Cardiac septum (tissue), 1 donor: ENCODE results near the gene CARHSP1. TPM values are rescaled to one million over a fixed set of nuclear protein-coding genes. Genes with fewer than 3 reads are reported as not detected.
"Not testable (repeated sequence)": the region's sequence is repeated elsewhere in the genome, so short reads cannot be mapped to it uniquely, and the experiment has no call there.

Experiments
- DNase-seq: peaks from one replicate; pipeline ENCODE4 v3.0.0-alpha.2; 2020; ENCODE audit warnings: low spot score
- intact Hi-C: fragments of 100-400 bp; cut with DNase I; formaldehyde crosslinking; loops from one replicate; pipeline ENCODE4 v1.14.0; 2022
- total RNA-seq: library from RNA; stranded (reverse); fragmentation: NEBNext Ultra II Directional; extraction: Animal tissue kit (Norgen Biotek cat#: 25700); gene quantifications from one replicate; pipeline ENCODE4 v1.2.1, GENCODE V29; 2021
- donor health status: DM: no; HTN: no; CAD: no.

CARHSP1 gene
- total RNA-seq, 1 donor from 2014 or later: 21.6 TPM

DNA sequence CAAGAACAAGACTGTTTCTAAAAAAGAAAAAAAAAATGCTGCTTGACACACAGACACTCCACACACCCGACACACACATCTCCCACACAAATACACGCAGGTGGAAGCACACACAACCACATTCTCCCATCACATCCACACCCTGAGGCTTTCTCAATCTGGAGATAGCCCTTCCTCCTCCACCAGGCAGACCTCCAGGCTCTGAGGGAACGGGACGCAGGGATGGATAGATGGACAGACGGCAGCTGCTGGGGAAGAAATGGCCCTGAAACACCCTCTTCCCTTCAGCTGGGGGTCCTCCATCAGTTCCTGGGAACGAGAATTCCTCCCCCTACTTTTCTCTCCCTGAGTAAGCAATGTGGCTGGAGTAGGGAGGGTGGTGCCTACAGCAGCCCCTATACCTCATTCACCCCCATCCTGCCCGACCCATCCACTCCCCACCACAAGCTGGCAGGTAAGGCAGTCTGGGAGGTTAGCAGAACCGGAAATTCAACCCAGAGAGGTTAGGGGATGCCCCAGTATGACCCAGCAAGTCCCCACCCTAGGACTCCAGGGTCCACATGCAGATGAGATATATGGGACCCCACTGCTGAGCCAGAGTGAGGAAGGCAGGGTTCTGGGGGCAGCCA lies 9.2 kb upstream of the CARHSP1 start:
- DNase-seq: no peak
- intact Hi-C loops: no loop called here

DNA sequence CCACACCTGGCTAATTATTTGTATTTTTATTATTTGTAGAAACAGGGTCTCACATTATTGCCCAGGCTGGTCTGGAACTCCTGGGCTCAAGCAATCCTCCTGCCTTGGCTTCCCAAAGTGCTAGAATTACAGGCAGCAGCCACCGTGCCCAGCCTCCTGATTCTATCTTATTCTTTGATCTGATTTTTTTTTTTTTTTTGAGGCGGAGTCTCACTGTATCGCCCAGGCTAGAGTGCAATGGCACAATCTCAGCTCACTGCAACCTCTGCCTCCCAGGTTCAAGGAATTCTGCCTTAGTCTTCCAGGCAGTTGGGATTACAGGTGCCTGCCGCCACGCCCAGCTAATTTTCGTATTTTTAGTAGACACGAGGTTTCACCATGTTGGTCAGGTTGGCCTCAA lies 6.5 kb upstream of the CARHSP1 start:
- DNase-seq, intact Hi-C loops: not testable (repeated sequence)

DNA sequence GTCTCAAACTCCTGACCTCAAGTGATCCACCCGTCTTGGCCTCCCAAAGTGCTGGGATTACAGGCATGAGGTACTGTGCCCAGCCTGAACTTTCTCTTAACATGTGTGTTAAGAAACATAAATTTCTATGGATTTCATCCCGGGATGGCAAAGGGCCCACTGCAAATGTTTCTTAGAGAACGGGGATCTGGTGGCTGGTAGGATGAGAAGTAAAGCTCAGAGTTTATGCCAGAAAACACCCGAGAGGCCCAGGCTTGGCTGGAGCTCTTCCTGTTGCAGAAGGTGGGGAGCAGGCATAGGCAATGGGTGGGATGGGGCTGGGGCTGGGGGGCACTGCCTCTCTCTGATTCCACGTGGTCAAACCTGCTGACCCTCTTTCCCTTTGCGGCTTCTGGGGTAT lies 5.6 kb upstream of the CARHSP1 start:
- intact Hi-C loops: no loop called here
- no peak for DNase-seq

DNA sequence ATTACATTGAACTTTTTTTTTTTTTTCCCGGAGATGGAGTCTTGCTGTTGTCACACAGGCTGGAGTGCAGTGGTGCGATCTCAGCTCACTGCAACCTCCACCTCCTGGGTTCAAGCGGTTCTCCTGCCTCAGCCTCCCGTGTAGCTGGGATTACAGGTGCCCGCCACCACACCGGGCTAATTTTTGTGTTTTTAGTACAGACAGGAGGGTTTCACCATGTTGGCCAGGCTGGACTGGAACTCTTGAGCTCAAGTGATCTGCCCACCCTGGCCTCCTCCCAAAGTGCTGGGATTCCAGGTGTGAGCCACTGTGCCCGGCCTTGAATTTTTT lies 5.0 kb upstream of the CARHSP1 start:
- intact Hi-C loops, DNase-seq: not testable (repeated sequence)

- intact Hi-C loops: no loop called here
- no peak for DNase-seq
These were observed 4.4 kb upstream of the CARHSP1 start for GRCh38 chr16:8872967-8873865.

- intact Hi-C loops: no loop called here
- DNase-seq: no peak
These were observed 3.3 kb upstream of the CARHSP1 start for GRCh38 chr16:8872071-8872470.

- DNase-seq: not testable (repeated sequence)
- intact Hi-C loops: loop anchor here (5.0 kb wide), 1 partner anchor 73 kb away; the partner anchor contains the start of genes PMM2 and TMEM186
These were observed 1.1 kb upstream of the CARHSP1 start for GRCh38 chr16:8869988-8870241.

DNA sequence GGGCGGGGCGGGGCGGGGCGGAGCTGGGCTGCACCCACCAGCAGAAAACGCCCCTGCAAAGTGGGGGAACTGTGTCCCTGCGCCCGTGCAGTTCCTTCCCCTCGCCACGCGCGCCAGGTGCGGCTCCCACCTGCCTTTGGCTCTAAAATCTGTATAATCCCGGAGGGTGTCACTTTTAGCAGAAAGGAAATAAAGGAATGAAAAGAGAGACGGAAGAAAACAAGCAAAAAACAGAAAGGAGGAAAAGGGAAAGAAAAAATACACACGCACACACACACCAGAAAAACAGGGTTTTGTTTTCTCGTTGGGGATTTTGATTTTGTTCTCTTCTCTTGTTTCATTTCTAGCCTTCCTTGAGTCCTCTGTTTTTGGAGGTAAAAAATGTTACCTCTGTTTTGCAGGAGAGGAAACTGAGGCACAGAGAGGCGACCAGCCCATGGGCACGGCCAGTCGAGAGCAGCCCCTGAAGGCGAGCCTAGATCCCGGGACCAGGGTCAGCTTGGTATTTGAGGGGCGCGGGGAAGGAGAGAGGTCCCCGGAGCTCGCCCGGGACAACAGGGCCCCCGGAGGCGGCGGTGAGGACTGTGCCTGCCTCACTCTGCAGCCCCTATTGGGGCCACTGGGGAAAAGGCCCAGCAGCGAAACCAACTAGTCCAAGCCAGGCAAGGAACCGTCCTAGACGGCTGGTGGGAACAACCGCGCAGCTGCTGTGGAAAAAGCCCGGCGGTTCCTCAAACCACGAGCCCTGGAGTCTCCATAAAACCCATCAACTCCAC lies 594 bp upstream of the CARHSP1 start:
- intact Hi-C loops: loop anchor here (5.0 kb wide), 1 partner anchor 72 kb away; the partner anchor contains the start of genes PMM2 and TMEM186
- no peak for DNase-seq

- intact Hi-C loops: loop anchor here (5.0 kb wide), 1 partner anchor 71 kb away; the partner anchor contains the start of genes PMM2 and TMEM186
- DNase-seq: no peak
These were observed 832 bp downstream of the CARHSP1 start for GRCh38 chr16:8867932-8868415.

DNA sequence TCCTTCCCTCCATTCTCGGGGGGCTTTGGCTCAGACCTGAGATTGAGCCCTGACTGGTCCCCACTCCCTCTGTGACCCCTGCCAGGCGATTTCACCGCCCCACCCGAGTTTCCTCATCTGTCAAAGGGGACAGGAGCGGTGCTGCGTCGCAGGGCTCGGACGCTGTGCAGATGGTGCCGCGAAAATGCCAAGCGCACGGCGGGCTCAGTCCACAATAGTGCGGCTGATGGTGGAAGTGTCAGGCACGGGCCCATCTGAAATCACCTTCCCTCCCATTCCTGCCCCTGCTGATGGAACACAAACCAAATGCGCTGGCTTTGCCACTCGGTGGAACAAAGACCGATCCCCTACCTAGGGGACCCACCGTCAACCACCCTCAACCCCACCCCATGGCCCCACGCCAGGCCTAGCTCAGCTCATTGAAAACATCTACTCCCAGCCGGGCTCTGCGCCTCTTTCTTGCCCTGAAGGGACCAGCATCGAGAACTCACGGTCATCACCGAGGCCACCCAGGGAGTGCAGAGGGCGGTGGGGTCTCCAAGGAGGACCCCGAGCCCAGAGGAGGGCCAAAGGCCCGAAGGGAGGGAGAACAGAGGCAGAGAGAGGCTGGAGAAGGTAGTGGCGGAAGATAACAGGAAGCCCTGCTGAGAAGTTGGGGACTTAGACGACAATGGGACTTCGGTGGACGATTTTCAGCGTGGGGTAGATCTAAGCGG lies 1.4 kb downstream of the CARHSP1 start:
- intact Hi-C loops: loop anchor here (5.0 kb wide), 1 partner anchor 70 kb away; the partner anchor contains the start of genes PMM2 and TMEM186
- DNase-seq: no peak

- no peak for DNase-seq
- intact Hi-C loops: loop anchor here (5.0 kb wide), 1 partner anchor 70 kb away; the partner anchor contains the start of genes PMM2 and TMEM186
These were observed 2.0 kb downstream of the CARHSP1 start for GRCh38 chr16:8866884-8867215.

- intact Hi-C loops: loop anchor here (5.0 kb wide), 1 partner anchor 69 kb away; the partner anchor contains the start of genes PMM2 and TMEM186
- DNase-seq: no peak
These were observed 2.5 kb downstream of the CARHSP1 start for GRCh38 chr16:8866118-8866883.

DNA sequence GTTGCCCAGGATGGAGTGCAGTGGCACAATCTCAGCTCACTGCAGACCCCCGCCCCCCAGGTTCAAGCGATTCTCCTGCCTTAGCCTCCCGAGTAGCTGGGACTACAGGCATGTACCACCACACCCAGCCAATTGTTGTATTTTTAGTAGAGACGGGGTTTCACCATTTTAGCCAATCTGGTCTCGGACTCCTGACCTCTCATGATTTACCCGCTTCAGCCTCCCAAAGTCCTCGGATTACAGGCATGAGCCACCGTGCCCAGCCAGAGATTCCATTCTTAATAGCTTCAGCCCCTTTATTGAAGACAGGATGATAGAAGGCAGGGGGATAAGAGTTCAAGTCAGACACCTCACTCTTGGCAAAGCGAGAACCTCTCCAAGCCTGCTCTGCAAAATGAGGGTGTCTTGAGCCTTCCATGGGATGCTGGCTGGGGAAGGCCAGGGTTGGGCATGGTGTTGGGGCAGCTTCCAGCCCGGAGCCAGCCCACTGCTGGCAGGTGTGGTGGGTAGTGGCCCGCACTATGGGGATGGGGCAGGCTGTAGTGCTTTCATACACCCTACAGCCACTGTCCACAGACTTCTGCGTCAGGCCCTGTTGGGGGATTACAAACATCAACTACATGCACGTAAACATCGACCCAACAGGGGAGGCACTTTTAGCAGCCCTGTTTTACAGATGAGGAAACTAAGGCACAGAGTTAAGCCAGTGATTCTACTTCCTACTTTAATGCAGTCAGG lies 3.5 kb downstream of the CARHSP1 start:
- DNase-seq: no peak
- intact Hi-C loops: loop anchor here (5.0 kb wide), 1 partner anchor 68 kb away; the partner anchor contains the start of genes PMM2 and TMEM186

DNA sequence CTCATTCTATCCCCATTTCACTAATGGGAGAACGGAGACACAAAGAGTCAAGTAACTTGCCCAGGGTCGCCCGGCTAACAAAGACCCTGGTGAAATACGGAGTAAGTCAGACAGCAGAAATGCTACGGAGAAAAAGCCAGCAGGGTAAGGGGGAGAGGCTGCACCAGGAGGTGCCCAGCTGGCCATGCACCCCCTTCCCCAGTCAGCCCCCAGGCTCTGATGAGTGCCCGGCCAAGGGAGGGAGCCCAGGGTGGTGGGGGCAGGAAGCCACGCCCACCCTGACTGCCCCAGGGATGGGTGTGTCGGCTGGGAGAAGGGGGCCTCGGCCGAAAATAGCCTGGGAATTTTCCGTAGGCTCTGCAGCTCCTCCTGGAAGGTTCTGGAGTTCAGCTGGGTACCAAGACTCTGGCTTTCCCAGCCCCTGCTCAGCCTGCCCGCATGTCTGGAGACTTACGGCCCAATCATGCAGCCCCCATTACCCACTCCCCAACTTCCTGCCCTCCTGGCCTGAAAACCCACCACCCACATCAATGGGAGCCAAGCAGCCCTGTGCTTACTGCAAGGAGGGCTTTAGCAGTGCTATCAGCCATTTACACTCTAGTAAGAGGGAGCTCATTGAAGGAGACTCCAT lies 4.2 kb downstream of the CARHSP1 start:
- no peak for DNase-seq
- intact Hi-C loops: loop anchor here (5.0 kb wide), 1 partner anchor 67 kb away; the partner anchor contains the start of genes PMM2 and TMEM186

- DNase-seq: no peak
- intact Hi-C loops: no loop called here
These were observed 5.0 kb downstream of the CARHSP1 start for GRCh38 chr16:8863594-8864424.

GRCh38 chr16:8862309-8863130 lies 6.3 kb downstream of the CARHSP1 start:
- intact Hi-C loops: no loop called here

More at GRCh38 chr16:8862309-8863130, 6.3 kb downstream of the CARHSP1 start:
- DNase-seq: no peak
